ENCODE data around the gene STXBP2.

Gene STXBP2

DNA sequence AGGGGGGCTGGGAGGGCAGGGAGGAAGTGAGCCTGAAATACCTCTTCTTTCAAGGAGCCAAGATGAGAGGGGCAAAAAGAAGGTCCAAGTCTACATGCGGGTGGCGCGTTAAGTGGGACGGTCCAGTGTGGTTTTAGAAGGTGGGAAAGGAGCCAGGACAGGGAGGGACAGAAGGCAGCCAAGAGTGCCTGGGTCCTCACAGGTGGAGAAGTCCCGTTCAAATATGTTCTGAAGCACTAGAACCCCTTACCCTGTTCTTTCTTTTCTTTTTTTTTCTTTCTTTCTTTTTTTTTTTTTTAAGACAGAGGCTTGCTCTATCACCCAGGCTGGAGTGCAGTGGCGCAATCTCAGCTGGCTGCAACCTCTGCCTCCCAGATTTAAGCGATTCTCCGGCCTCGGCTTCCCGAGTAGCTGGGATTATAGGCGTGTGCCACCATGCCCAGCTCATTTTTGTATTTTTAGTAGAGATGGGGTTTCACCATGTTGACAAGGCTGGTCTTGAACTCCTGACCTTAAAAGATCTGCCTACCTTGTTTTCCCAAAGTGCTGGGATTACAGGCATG is 33.9 kb upstream of the STXBP2 start:
- no peak overlapping the region for H3K4me3 ChIP-seq (ENCODE audit: low read length in 2 of 2)
- peaks cover 2 to 8% of the 10 kb centered on the region in 2 donors for H3K36me3 ChIP-seq (ENCODE audit: control insufficient read depth in 2 of 2, insufficient read depth in 2 of 2, low read length in 2 of 2)
- H3K9me3 ChIP-seq (ENCODE audit: control insufficient read depth in 2 of 2, low read length in 2 of 2) = no peaks in the 10 kb centered on the region
- H3K27ac ChIP-seq (ENCODE audit: low read depth in 2 of 2, low read length in 2 of 2) = no peak overlapping the region
- no peak overlapping the region for H3K9ac ChIP-seq (ENCODE audit: low read depth in 1 of 2, low read length in 2 of 2)
- H3K27me3 ChIP-seq (ENCODE audit: control insufficient read depth in 2 of 2, insufficient read depth in 2 of 2, low read length in 2 of 2) = no peaks in the 10 kb centered on the region
- H3K4me1 ChIP-seq (ENCODE audit: control insufficient read depth in 2 of 2, insufficient read depth in 2 of 2, low read length in 2 of 2) = no peaks in the 10 kb centered on the region

DNA sequence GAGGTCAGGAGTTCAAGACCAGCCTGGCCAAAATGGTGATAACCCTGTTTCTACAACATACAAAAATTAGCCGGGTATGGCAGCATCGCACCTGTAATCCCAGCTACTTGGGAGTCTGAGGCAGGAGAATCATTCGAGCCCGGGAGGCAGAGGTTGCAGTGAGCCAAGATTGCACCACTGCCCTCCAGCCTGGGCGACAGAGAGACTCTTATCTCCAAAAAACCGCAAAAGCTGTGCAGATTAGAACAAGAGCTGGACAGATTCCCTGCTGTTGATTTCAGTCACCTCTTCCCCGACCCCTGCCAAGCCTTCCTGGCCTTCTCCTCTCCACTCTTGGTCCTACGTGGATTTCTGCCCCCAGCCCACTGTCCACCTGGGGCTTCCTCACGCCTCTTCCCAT is 33.0 kb upstream of the STXBP2 start:
- H3K9ac ChIP-seq (ENCODE audit: low read depth in 1 of 2, low read length in 2 of 2) = no peak overlapping the region
- no peak overlapping the region for H3K27ac ChIP-seq (ENCODE audit: low read depth in 2 of 2, low read length in 2 of 2)
- no peaks in the 10 kb centered on the region for H3K27me3 ChIP-seq (ENCODE audit: control insufficient read depth in 2 of 2, insufficient read depth in 2 of 2, low read length in 2 of 2)
- H3K36me3 ChIP-seq (ENCODE audit: control insufficient read depth in 2 of 2, insufficient read depth in 2 of 2, low read length in 2 of 2) = peaks cover 5 to 10% of the 10 kb centered on the region in 2 donors
- H3K4me1 ChIP-seq (ENCODE audit: control insufficient read depth in 2 of 2, insufficient read depth in 2 of 2, low read length in 2 of 2) = no peaks in the 10 kb centered on the region
- no peak overlapping the region for H3K4me3 ChIP-seq (ENCODE audit: low read length in 2 of 2)
- no peaks in the 10 kb centered on the region for H3K9me3 ChIP-seq (ENCODE audit: control insufficient read depth in 2 of 2, low read length in 2 of 2)

DNA sequence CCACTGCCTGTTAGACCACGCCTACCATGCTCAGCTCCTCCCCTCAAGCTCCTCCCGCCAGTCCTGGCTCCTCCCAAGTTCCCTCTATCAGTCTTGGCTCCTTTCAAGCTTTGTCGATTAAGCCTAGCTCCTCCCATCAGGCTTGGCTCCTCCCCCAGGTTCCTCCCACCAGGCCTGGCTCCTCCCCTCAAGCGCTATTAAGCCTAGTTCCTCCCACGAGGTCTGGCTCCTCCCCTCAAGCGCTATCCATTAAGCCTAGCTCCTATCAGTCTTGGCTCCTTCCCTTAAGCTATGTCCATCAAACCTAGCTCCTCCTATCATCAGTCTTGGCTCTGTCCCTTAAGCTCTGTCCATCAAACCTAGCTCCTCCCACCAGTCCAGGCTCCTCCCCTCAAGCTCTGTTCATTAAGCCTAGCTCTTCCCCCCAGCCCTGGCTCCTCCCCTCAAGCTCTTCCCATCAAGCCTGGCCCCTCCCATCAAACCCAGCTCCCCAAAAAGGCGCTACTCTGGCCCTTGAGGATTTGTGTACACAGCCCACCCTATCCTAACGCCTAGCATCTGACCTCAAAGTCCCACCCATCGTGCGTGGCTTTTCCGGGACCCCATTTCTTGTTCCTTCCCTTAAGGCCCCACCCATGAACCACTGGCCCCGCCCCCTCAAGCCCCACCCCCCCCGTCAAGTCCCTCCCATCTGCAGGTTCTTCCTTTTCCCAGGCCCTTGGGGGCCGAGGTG is 31.3 kb upstream of the STXBP2 start:
- Histone ChIP-seq H3K27ac (ENCODE audit: low read depth in 2 of 2, low read length in 2 of 2) (no peak overlapping the region), H3K4me3 (ENCODE audit: low read length in 2 of 2) (no peak overlapping the region), H3K4me1 (ENCODE audit: control insufficient read depth in 2 of 2, insufficient read depth in 2 of 2, low read length in 2 of 2) (no peaks in the 10 kb centered on the region), H3K9ac (ENCODE audit: low read depth in 1 of 2, low read length in 2 of 2) (no peak overlapping the region), H3K9me3 (ENCODE audit: control insufficient read depth in 2 of 2, low read length in 2 of 2) (no peaks in the 10 kb centered on the region), H3K27me3 (ENCODE audit: control insufficient read depth in 2 of 2, insufficient read depth in 2 of 2, low read length in 2 of 2) (no peaks in the 10 kb centered on the region), H3K36me3 (ENCODE audit: control insufficient read depth in 2 of 2, insufficient read depth in 2 of 2, low read length in 2 of 2) (peaks cover 14 to 17% of the 10 kb centered on the region in 2 donors)

DNA sequence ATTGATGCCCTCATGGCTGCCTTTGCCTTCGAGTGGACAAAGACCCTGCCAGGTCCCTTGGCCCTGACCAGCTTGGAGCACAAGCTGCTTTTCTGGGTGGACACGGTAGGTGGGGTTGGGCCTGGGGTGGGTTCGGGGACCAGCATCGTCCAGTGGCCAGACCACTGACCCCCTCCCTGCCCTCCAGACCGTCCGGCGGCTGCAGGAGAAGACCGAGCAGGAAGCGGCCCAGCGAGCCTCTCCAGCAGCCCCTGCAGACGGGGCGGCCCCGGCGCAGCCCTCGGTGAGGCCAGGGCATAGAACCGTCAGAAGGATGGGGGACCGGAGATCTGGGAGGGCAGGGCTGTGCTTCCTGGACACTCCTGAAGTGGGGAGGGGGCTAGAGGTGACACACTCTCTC is 30.6 kb upstream of the STXBP2 start:
- H3K27me3 ChIP-seq (ENCODE audit: control insufficient read depth in 2 of 2, insufficient read depth in 2 of 2, low read length in 2 of 2) = no peaks in the 10 kb centered on the region
- no peaks in the 10 kb centered on the region for H3K9me3 ChIP-seq (ENCODE audit: control insufficient read depth in 2 of 2, low read length in 2 of 2)
- no peaks in the 10 kb centered on the region for H3K4me1 ChIP-seq (ENCODE audit: control insufficient read depth in 2 of 2, insufficient read depth in 2 of 2, low read length in 2 of 2)
- H3K4me3 ChIP-seq (ENCODE audit: low read length in 2 of 2) = no peak overlapping the region
- H3K36me3 ChIP-seq (ENCODE audit: control insufficient read depth in 2 of 2, insufficient read depth in 2 of 2, low read length in 2 of 2) = peaks cover 19 to 21% of the 10 kb centered on the region in 2 donors
- no peak overlapping the region for H3K9ac ChIP-seq (ENCODE audit: low read depth in 1 of 2, low read length in 2 of 2)
- no peak overlapping the region for H3K27ac ChIP-seq (ENCODE audit: low read depth in 2 of 2, low read length in 2 of 2)

DNA sequence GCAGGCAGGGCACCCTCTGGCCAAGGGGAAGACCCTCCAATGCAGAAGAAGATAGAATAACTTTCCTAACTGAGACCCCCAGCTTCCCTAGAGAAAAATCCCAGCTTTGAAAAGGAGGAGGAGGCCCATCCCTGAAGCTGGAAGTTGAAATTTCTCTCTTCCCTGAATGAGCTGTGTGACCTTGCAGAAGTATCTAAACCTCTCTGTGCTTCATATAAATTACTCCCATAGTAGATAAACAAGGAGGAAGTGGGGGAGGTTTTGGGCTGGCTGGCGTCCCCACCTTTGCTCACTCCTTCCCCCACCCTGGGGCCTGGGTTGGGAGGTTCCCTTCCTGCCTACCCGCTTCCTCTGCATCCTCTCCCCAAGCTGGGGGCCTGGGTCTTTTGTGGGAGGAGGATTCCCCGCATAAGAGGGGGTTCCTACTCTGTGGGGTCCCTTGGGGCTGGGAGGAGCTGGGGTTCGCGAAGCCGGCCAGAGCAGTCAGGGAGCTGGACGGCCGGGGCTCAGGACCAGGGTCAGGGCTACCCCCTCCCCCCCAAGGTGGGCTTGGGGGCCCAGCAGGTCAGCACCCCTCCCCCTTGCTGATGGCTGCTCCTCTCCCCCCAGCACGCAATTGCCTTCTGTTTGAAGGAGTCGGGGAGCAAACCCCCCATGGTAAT is 29.6 kb upstream of the STXBP2 start:
- Histone ChIP-seq H3K4me1 (ENCODE audit: control insufficient read depth in 2 of 2, insufficient read depth in 2 of 2, low read length in 2 of 2) (no peaks in the 10 kb centered on the region), H3K27ac (ENCODE audit: low read depth in 2 of 2, low read length in 2 of 2) (no peak overlapping the region), H3K36me3 (ENCODE audit: control insufficient read depth in 2 of 2, insufficient read depth in 2 of 2, low read length in 2 of 2) (peaks cover 20 to 21% of the 10 kb centered on the region in 2 donors), H3K9me3 (ENCODE audit: control insufficient read depth in 2 of 2, low read length in 2 of 2) (no peaks in the 10 kb centered on the region), H3K27me3 (ENCODE audit: control insufficient read depth in 2 of 2, insufficient read depth in 2 of 2, low read length in 2 of 2) (no peaks in the 10 kb centered on the region), H3K9ac (ENCODE audit: low read depth in 1 of 2, low read length in 2 of 2) (no peak overlapping the region), H3K4me3 (ENCODE audit: low read length in 2 of 2) (no peak overlapping the region)

DNA sequence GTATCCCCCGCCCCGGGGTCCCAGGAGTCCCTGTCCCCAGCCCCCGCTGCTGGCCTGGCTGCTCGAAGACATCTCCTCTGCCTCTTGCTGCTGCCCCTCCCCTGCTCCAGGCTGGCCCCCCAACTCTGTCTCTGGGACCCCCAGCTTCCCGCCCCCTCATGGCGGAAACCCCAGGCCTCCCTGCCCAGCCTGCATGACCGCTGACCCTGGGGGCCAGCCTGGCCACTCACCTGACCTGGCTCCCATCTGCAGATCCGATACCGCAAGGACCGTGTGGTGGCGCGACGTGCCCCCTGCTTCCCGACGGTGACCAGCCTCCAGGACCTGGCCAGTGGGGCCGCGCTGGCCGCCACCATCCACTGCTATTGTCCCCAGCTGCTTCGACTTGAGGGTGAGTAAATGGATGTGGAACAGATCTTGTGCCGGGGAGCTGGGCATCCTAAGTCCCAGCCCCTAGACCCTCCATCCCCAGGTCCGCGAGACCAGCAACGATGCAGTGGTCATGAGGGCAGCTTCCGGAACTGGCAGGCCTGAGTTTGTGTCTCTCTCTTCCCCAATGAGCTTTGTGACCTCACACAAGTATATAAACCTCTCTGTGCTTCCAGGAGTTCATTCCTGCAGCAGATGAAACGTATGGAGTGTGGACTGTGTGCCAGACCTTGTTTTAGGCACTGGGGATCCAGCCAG is 28.9 kb upstream of the STXBP2 start:
- no peak overlapping the region for H3K27ac ChIP-seq (ENCODE audit: low read depth in 2 of 2, low read length in 2 of 2)
- peaks cover 20 to 21% of the 10 kb centered on the region in 2 donors for H3K36me3 ChIP-seq (ENCODE audit: control insufficient read depth in 2 of 2, insufficient read depth in 2 of 2, low read length in 2 of 2)
- H3K4me1 ChIP-seq (ENCODE audit: control insufficient read depth in 2 of 2, insufficient read depth in 2 of 2, low read length in 2 of 2) = no peaks in the 10 kb centered on the region
- no peaks in the 10 kb centered on the region for H3K9me3 ChIP-seq (ENCODE audit: control insufficient read depth in 2 of 2, low read length in 2 of 2)
- no peaks in the 10 kb centered on the region for H3K27me3 ChIP-seq (ENCODE audit: control insufficient read depth in 2 of 2, insufficient read depth in 2 of 2, low read length in 2 of 2)
- no peak overlapping the region for H3K4me3 ChIP-seq (ENCODE audit: low read length in 2 of 2)
- no peak overlapping the region for H3K9ac ChIP-seq (ENCODE audit: low read depth in 1 of 2, low read length in 2 of 2)

DNA sequence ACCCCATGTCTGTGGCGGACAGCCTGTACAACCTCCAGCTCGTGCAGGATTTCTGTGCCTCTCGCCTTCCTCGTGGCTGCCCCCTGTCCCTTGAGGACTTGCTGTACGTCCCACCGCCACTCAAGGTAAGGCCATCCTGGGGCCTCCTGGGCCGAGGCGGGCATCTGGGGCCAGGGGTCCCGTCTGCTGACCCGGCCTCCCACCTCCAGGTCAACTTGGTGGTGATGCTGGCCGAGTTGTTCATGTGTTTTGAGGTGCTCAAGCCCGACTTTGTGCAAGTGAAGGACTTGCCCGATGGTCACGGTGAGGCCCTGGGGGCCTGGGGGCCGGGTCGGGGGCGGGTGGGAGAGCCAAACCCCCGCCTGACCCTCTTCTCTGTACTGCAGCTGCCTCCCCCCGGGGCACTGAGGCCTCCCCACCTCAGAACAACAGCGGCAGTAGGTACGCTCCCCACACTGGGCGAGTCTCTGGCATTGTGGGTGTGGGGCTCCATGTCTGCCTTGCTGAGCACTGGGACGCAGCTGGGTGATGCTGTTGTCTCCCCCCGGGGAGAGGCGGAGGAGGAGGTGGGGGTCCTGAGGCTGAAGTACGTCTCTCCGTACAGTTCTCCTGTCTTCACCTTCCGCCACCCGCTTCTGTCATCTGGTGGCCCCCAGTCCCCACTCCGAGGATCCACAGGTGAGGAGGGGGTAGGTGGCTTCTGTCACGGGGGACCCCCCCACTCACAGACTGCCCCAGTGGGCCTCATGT is 26.2 kb upstream of the STXBP2 start:
- peaks cover 20% of the 10 kb centered on the region in 2 donors for H3K36me3 ChIP-seq (ENCODE audit: control insufficient read depth in 2 of 2, insufficient read depth in 2 of 2, low read length in 2 of 2)
- H3K9me3 ChIP-seq (ENCODE audit: control insufficient read depth in 2 of 2, low read length in 2 of 2) = no peaks in the 10 kb centered on the region
- H3K4me1 ChIP-seq (ENCODE audit: control insufficient read depth in 2 of 2, insufficient read depth in 2 of 2, low read length in 2 of 2) = no peaks in the 10 kb centered on the region
- H3K4me3 ChIP-seq (ENCODE audit: low read length in 2 of 2) = no peak overlapping the region
- no peak overlapping the region for H3K27ac ChIP-seq (ENCODE audit: low read depth in 2 of 2, low read length in 2 of 2)
- no peaks in the 10 kb centered on the region for H3K27me3 ChIP-seq (ENCODE audit: control insufficient read depth in 2 of 2, insufficient read depth in 2 of 2, low read length in 2 of 2)
- H3K9ac ChIP-seq (ENCODE audit: low read depth in 1 of 2, low read length in 2 of 2) = no peak overlapping the region

DNA sequence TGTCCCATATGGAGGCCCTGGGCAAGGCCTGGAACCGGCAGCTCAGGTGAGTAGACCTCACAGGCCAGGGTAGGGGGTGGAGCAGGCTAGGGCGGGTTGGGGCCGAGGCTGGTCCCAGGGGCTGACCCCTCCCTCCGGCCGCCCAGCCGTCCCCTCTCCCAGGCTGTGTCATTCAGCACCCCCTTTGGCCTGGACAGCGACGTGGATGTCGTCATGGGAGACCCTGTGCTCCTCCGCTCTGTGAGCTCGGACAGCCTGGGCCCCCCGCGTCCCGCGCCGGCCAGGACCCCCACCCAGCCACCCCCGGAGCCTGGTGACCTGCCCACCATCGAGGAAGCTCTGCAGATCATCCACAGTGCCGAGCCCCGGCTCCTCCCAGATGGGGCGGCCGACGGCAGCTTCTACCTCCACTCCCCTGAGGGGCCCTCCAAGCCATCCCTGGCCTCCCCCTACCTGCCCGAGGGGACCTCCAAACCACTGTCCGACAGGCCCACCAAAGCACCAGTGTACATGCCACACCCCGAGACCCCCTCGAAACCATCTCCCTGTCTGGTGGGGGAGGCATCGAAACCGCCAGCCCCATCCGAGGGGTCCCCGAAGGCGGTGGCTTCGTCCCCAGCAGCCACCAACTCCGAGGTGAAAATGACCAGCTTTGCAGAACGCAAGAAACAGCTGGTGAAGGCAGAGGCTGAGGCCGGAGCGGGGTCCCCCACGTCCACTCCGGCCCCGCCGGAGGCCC is 25.2 kb upstream of the STXBP2 start:
- Histone ChIP-seq H3K27me3 (ENCODE audit: control insufficient read depth in 2 of 2, insufficient read depth in 2 of 2, low read length in 2 of 2) (no peaks in the 10 kb centered on the region), H3K36me3 (ENCODE audit: control insufficient read depth in 2 of 2, insufficient read depth in 2 of 2, low read length in 2 of 2) (peaks cover 17 to 23% of the 10 kb centered on the region in 2 donors), H3K9me3 (ENCODE audit: control insufficient read depth in 2 of 2, low read length in 2 of 2) (no peaks in the 10 kb centered on the region), H3K27ac (ENCODE audit: low read depth in 2 of 2, low read length in 2 of 2) (no peak overlapping the region), H3K4me1 (ENCODE audit: control insufficient read depth in 2 of 2, insufficient read depth in 2 of 2, low read length in 2 of 2) (no peaks in the 10 kb centered on the region), H3K4me3 (ENCODE audit: low read length in 2 of 2) (no peak overlapping the region), H3K9ac (ENCODE audit: low read depth in 1 of 2, low read length in 2 of 2) (no peak overlapping the region)
